H1 (cell line): ENCODE measurements around the gene KCTD16. TPM values are rescaled to one million over a fixed set of nuclear protein-coding genes. Genes with fewer than 3 reads are reported as not detected.

Experiments
- CTCF ChIA-PET: fragments of 300-600 bp; sonication (Branson Sonifier 250); formaldehyde crosslinking; loops from one replicate; lab custom pipeline; 2021; ENCODE audit not compliant: partially characterized antibody; lab: Charles Lee
- POLR2A ChIA-PET: fragments of 300-600 bp; sonication (Branson Sonifier 250); formaldehyde crosslinking; loops from one replicate; lab custom pipeline; 2021; ENCODE audit warnings: inconsistent platforms; ENCODE audit not compliant: partially characterized antibody; lab: Charles Lee
- DNase-seq, 2 experiments: peaks; one replicate each; pipeline versions ENCODE4 v3.0.0 to v3.0.0-alpha.2; 2010 to 2022; ENCODE audit warnings: low spot score in 2 of 2, low read depth in 1 of 2, mixed read lengths in 1 of 2
- FAIRE-seq: peaks from 2 replicates; lab custom pipeline; 2011; peaks lifted over from hg19 to GRCh38; lab: Jason Lieb, UNC
- H2AFZ ChIP-seq: 2 replicates; pipeline ENCODE4 v1.8.1; 2012; ENCODE audit warnings: low read length, inconsistent platforms
- H2AK5ac ChIP-seq: 2 replicates; pipeline ENCODE4 v1.6.1; 2013; ENCODE audit warnings: low read depth, low read length
- H2BK120ac ChIP-seq: replicated peaks from 2 replicates; pipeline ENCODE3; 2013; ENCODE audit warnings: low read depth, low read length, inconsistent platforms
- H2BK12ac ChIP-seq: 2 replicates; pipeline ENCODE4 v1.6.1; 2013; ENCODE audit warnings: low read depth, low read length
- H2BK15ac ChIP-seq: 2 replicates; pipeline ENCODE4 v1.6.1; 2013; ENCODE audit warnings: low read length
- H2BK20ac ChIP-seq: 2 replicates; pipeline ENCODE4 v1.6.1; 2013; ENCODE audit warnings: low read length
- H2BK5ac ChIP-seq: 2 replicates; pipeline ENCODE4 v1.6.1; 2013; ENCODE audit warnings: low read depth, low read length
- H3K14ac ChIP-seq: 2 replicates; pipeline ENCODE4 v1.6.1; 2013; ENCODE audit warnings: inconsistent platforms; ENCODE audit not compliant: insufficient read length
- H3K18ac ChIP-seq: 2 replicates; pipeline ENCODE4 v1.6.1; 2013; ENCODE audit warnings: low read length; ENCODE audit errors: extremely low read depth
- H3K23ac ChIP-seq: 2 replicates; pipeline ENCODE4 v1.6.1; 2013; ENCODE audit warnings: inconsistent platforms; ENCODE audit not compliant: insufficient read length
- H3K23me2 ChIP-seq: 2 replicates; pipeline ENCODE4 v1.6.1; 2013; ENCODE audit warnings: low read depth, low read length
- H3K27ac ChIP-seq: 2 replicates; pipeline ENCODE4 v1.6.1; 2011; ENCODE audit warnings: low read depth, low read length, inconsistent platforms
- H3K27me3 ChIP-seq, 4 experiments: replicated peaks in 1 of 4; 1 replicate in 1 of 4; 2 replicates in 3 of 4; pipeline versions ENCODE4 v1.6.1 to v1.8.1; 2011 to 2013; ENCODE audit warnings: low read length in 3 of 4, mild to moderate bottlenecking in 3 of 4, inconsistent platforms in 2 of 4, mixed read lengths in 2 of 4, moderate library complexity in 1 of 4; ENCODE audit not compliant: control insufficient read depth in 3 of 4, insufficient read depth in 3 of 4; ENCODE audit errors: extremely low read depth in 1 of 4
- H3K36me3 ChIP-seq, 4 experiments: 2 replicates each; pipeline versions ENCODE4 v1.6.1 to v1.8.1; 2011 to 2013; ENCODE audit warnings: mild to moderate bottlenecking in 4 of 4, low read length in 3 of 4, moderate library complexity in 2 of 4, control low read depth in 1 of 4, inconsistent platforms in 1 of 4; ENCODE audit not compliant: insufficient read depth in 4 of 4, control insufficient read depth in 2 of 4
- H3K4ac ChIP-seq: replicated peaks from 2 replicates; pipeline ENCODE3; 2013; ENCODE audit warnings: low read length, low read depth, mixed read lengths, inconsistent platforms; ENCODE audit not compliant: insufficient read length
- H3K4me1 ChIP-seq, 4 experiments: replicated peaks in 1 of 4; 1 replicate in 1 of 4; 2 replicates in 3 of 4; pipeline versions ENCODE4 v1.6.1 to v1.8.1; 2011 to 2013; ENCODE audit warnings: low read length in 3 of 4, inconsistent platforms in 2 of 4, mixed read lengths in 1 of 4; ENCODE audit not compliant: insufficient read depth in 4 of 4, control insufficient read depth in 3 of 4
- H3K4me2 ChIP-seq, 2 experiments: 2 replicates each; pipeline versions ENCODE4 v1.6.1 to v1.8.1; 2011 to 2013; ENCODE audit warnings: low read depth in 2 of 2, low read length in 2 of 2, control low read depth in 1 of 2, inconsistent platforms in 1 of 2, mild to moderate bottlenecking in 1 of 2; ENCODE audit not compliant: insufficient read depth in 1 of 2
- H3K4me3 ChIP-seq, 4 experiments: fragments of 200-600, 300-600 bp in 1 of 4; sonication (generic), shearing (Covaris generic), sonication (Bioruptor Twin) in 1 of 4; 2 replicates each; pipeline versions ENCODE4 v1.5.1 to v1.8.1; 2011 to 2016; ENCODE audit warnings: low read length in 4 of 4, low read depth in 3 of 4, control low read depth in 2 of 4, inconsistent platforms in 2 of 4, mild to moderate bottlenecking in 2 of 4, mixed read lengths in 1 of 4, moderate library complexity in 1 of 4; ENCODE audit not compliant: insufficient read depth in 2 of 4; ENCODE audit errors: extremely low read depth in 1 of 4
- H3K56ac ChIP-seq: replicated peaks from 2 replicates; pipeline ENCODE3; 2013; ENCODE audit warnings: low read depth, mild to moderate bottlenecking, mixed read lengths, low read length, inconsistent platforms; ENCODE audit not compliant: insufficient read length
- H3K79me1 ChIP-seq: 2 replicates; pipeline ENCODE4 v1.6.1; 2013; ENCODE audit warnings: low read depth, low read length, control low read depth
- H3K79me2 ChIP-seq, 2 experiments: 2 replicates each; pipeline versions ENCODE4 v1.6.1 to v1.8.1; 2012 to 2013; ENCODE audit warnings: low read length in 2 of 2, mild to moderate bottlenecking in 2 of 2, inconsistent platforms in 1 of 2; ENCODE audit not compliant: insufficient read depth in 2 of 2, control insufficient read depth in 1 of 2
- H3K9ac ChIP-seq, 4 experiments: replicated peaks in 1 of 4; 1 replicate in 1 of 4; 2 replicates in 3 of 4; pipeline versions ENCODE4 v1.6.1 to v1.8.1; 2011 to 2013; ENCODE audit warnings: low read depth in 3 of 4, low read length in 3 of 4, control low read depth in 2 of 4, mild to moderate bottlenecking in 2 of 4, moderate library complexity in 2 of 4, inconsistent platforms in 1 of 4; ENCODE audit errors: extremely low read depth in 1 of 4
- H3K9me3 ChIP-seq, 2 experiments: 2 replicates each; pipeline versions ENCODE4 v1.6.1 to v1.8.1; 2012 to 2013; ENCODE audit warnings: mild to moderate bottlenecking in 2 of 2, moderate library complexity in 2 of 2, control low read depth in 1 of 2, inconsistent platforms in 1 of 2, low read depth in 1 of 2, low read length in 1 of 2, mixed read lengths in 1 of 2; ENCODE audit not compliant: insufficient read depth in 2 of 2
- H4K20me1 ChIP-seq, 2 experiments: replicated peaks in 1 of 2; 2 replicates each; pipeline versions ENCODE3 to v1.8.1; 2011 to 2013; ENCODE audit warnings: inconsistent platforms in 2 of 2, low read length in 2 of 2, mild to moderate bottlenecking in 1 of 2; ENCODE audit not compliant: insufficient read depth in 2 of 2, control insufficient read depth in 1 of 2
- H4K5ac ChIP-seq: 2 replicates; pipeline ENCODE4 v1.6.1; 2013; ENCODE audit warnings: low read length, low read depth, mixed read lengths, inconsistent platforms; ENCODE audit not compliant: insufficient read length
- H4K8ac ChIP-seq: 2 replicates; pipeline ENCODE4 v1.8.0; 2013; ENCODE audit warnings: mild to moderate bottlenecking, moderate library complexity, low read length, inconsistent platforms; ENCODE audit not compliant: insufficient read depth; ENCODE audit errors: extremely low read depth
- H4K91ac ChIP-seq: replicated peaks from 2 replicates; pipeline ENCODE3; 2013; ENCODE audit warnings: low read length, mixed read lengths, inconsistent platforms; ENCODE audit not compliant: insufficient read length
- ASH2L ChIP-seq: fragments of 200-600, 300-600 bp; sonication (generic); IDR thresholded peaks from one replicate; pipeline ENCODE4 v1.7.1; 2017; ENCODE audit warnings: low read length
- CEBPB ChIP-seq: IDR thresholded peaks from 2 replicates; pipeline ENCODE4 v1.6.1; 2012; ENCODE audit warnings: low read depth, low read length
- CTBP2 ChIP-seq: IDR thresholded peaks from 2 replicates; pipeline ENCODE4 v1.7.0; 2011; ENCODE audit warnings: borderline replicate concordance, mild to moderate bottlenecking, moderate library complexity, mixed read lengths, low read length; ENCODE audit not compliant: insufficient read depth, insufficient read length
- EP300 ChIP-seq, 2 experiments: IDR thresholded peaks; 1 replicate in 1 of 2; 2 replicates in 1 of 2; pipeline ENCODE4 v1.6.1; 2011 to 2012; ENCODE audit warnings: low read depth in 2 of 2, low read length in 2 of 2, mild to moderate bottlenecking in 2 of 2, borderline replicate concordance in 1 of 2, inconsistent platforms in 1 of 2, moderate library complexity in 1 of 2
- HDAC2 ChIP-seq, 2 experiments: fragments of 300-600 bp in 1 of 2; sonication (generic) in 1 of 2; IDR thresholded peaks; 2 replicates each; pipeline ENCODE4 v1.6.1; 2011 to 2012; ENCODE audit warnings: low read depth in 2 of 2, low read length in 2 of 2, mild to moderate bottlenecking in 2 of 2, moderate library complexity in 2 of 2, borderline replicate concordance in 1 of 2, inconsistent platforms in 1 of 2
- KDM1A ChIP-seq: fragments of 200-600, 300-600 bp; sonication (generic); IDR thresholded peaks from 2 replicates; pipeline ENCODE4 v1.7.1; 2016; ENCODE audit warnings: mild to moderate bottlenecking, low read length, borderline replicate concordance
- PHF8 ChIP-seq: fragments of 200-600 bp; sonication (generic); conservative IDR thresholded peaks from 2 replicates; pipeline ENCODE4 v1.7.1; 2012; ENCODE audit warnings: low read depth, mild to moderate bottlenecking, inconsistent platforms, low read length, moderate library complexity
- POLR2AphosphoS5 ChIP-seq: IDR thresholded peaks from 2 replicates; pipeline ENCODE4 v1.6.1; 2011; ENCODE audit warnings: low read depth, low read length
- SRF ChIP-seq: IDR thresholded peaks from 2 replicates; pipeline ENCODE4 v1.6.1; 2011; ENCODE audit warnings: mild to moderate bottlenecking, low read depth, low read length, moderate library complexity
- TCF12 ChIP-seq: IDR thresholded peaks from 2 replicates; pipeline ENCODE4 v1.6.1; 2011; ENCODE audit warnings: low read depth, mild to moderate bottlenecking, low read length
- WGBS, 2 experiments: shearing (Covaris generic) in 1 of 2; methylation state at CpG; one replicate each; pipeline versions ENCODE4 v1.1.6 to v1.1.7; 2013 to 2015; ENCODE audit warnings: low lambda C conversion rate in 2 of 2, mixed read lengths in 2 of 2, inconsistent platforms in 1 of 2, low coverage in 1 of 2, missing lambda C conversion rate in 1 of 2; ENCODE audit not compliant: insufficient replicate concordance in 2 of 2, insufficient coverage in 1 of 2, insufficient read length in 1 of 2; ENCODE audit errors: extremely low coverage in 1 of 2, missing lambda C conversion rate in 1 of 2; 5-methylcytosine and 5-hydroxymethylcytosine counted together
- polyA plus RNA-seq, 7 experiments: library from polyadenylated mRNA; depleted of rRNA in 3 of 7; stranded (reverse) in 5 of 7; unstranded in 2 of 7; fragments of >200 nt in 5 of 7; fragments of 200-250 nt in 2 of 7; gene quantifications; 1 replicate in 5 of 7; 2 replicates in 1 of 7; 4 replicates in 1 of 7; pipeline versions ENCODE4 v1.2.1 to v1.2.3, GENCODE V29; 2011 to 2013; ENCODE audit warnings: missing spikeins in 2 of 7, mixed read lengths in 2 of 7
- total RNA-seq: library from RNA; stranded (reverse); fragmentation: NEBNext Ultra II Directional; extraction: Animal tissue kit (Norgen Biotek cat#: 25700); gene quantifications from 2 replicates; pipeline ENCODE4 v1.2.1, GENCODE V29; 2021

The KCTD16 gene
- total and polyA plus RNA-seq, 2 of the 8 experiments (the other 6 are each of a cell fraction or from before 2014, with no cell fraction given): 0.03 to 0.24 TPM

DNA sequence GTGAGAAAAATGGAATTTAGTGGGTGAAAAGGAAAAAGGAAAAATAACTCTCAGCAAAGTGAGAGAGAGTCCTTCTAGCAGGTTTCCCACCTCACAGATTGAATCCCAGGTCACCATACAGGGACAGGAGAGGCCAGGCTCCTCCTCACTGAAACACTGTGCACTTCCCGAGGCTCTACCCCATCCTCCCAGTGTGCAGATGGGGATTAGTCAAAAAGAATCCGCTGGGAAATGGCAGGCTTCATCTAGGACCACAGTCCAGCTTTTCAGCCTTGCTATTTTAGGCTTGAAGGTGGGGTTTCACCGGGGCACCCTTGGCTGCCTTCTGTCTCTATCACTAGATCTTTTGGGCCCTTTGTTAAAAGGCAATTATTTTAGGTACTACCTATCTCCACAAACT is 48.0 kb upstream of the KCTD16 start:
- no peak overlapping the region for H3K18ac ChIP-seq
- 100% methylated on average over 3 of the region's 3 CpGs; no CpG with 5 or more reads in 1 of the 2 experiments for WGBS, 2 experiments
- H3K23ac ChIP-seq: no peak overlapping the region
- H4K8ac ChIP-seq: no peak overlapping the region
- H2BK20ac ChIP-seq: no peak overlapping the region
- H4K20me1 ChIP-seq: no peaks in the 10 kb centered on the region
- H3K27me3 ChIP-seq: no peaks in the 10 kb centered on the region
- no peak overlapping the region for H4K5ac ChIP-seq
- POLR2A ChIA-PET: no interaction called here
- H2BK5ac ChIP-seq: no peak overlapping the region
- H3K56ac ChIP-seq: no peak overlapping the region
- H3K23me2 ChIP-seq: no peaks in the 10 kb centered on the region
- DNase-seq (no peak), FAIRE-seq (no peak)
- no peak overlapping the region for H2BK120ac ChIP-seq
- H3K79me2 ChIP-seq: no peaks in the 10 kb centered on the region
- H3K4me3 ChIP-seq: no peak overlapping the region
- H2BK15ac ChIP-seq: no peak overlapping the region
- CTCF ChIA-PET: interaction anchor here (0.8 to 1.6 kb wide), 3 partner anchors 8 to 295 kb away, joined by 3 to 5 read pairs (median 4); no protein-coding TSS in a partner anchor
- H3K4ac ChIP-seq: no peak overlapping the region
- TF ChIP-seq ASH2L (no peak), HDAC2 (IDR thresholded peaks at IDR 0.05; ENCODE audit: borderline replicate concordance in 1 of 2, low read depth in 2 of 2, low read length in 2 of 2) (no peak), POLR2AphosphoS5 (no peak), KDM1A (no peak), CTBP2 (no peak), PHF8 (no peak), EP300 (IDR thresholded peaks at IDR 0.05; ENCODE audit: borderline replicate concordance in 1 of 2, low read depth in 2 of 2, low read length in 2 of 2) (no peak), SRF (no peak), TCF12 (no peak), CEBPB (no peak)
- H3K4me2 ChIP-seq: no peak overlapping the region
- no peak overlapping the region for H3K14ac ChIP-seq
- H3K9ac ChIP-seq: no peak overlapping the region
- H3K4me1 ChIP-seq: peaks cover 2 to 4% (median 3%) of the 10 kb centered on the region in 4 experiments; a peak in 3 of 7 replicates
- no peak overlapping the region for H4K91ac ChIP-seq
- no peaks in the 10 kb centered on the region for H3K79me1 ChIP-seq
- no peak overlapping the region for H3K27ac ChIP-seq
- H2BK12ac ChIP-seq: no peak overlapping the region
- H2AFZ ChIP-seq: no peak overlapping the region
- no peaks in the 10 kb centered on the region for H3K9me3 ChIP-seq
- no peak overlapping the region for H2AK5ac ChIP-seq
- H3K36me3 ChIP-seq: no peaks in the 10 kb centered on the region
